Stimulated activated naive CD8-positive, alpha-beta T cell treated with anti-CD3 and anti-CD28 coated beads, Interleukin-15, amount 100 ng/mL, for 72 hours (primary cell): ENCODE data around the gene TERT.

Experiments used
- ATAC-seq: fragments of 150-1000 bp; cut with Tn5 transposase; 2 replicates; pipeline ENCODE4 v1.10.0; 2021; ENCODE audit warnings: mild to moderate bottlenecking, moderate library complexity
- DNase-seq, 2 donors: peaks; one replicate each; pipeline ENCODE4 v3.0.0; 2021 to 2022
- H3K27ac Mint-ChIP-seq, 2 donors: one replicate each; pipeline ENCODE4 v1.8.0; 2022; ENCODE audit warnings: mild to moderate bottlenecking in 2 of 2, mixed read lengths in 2 of 2, moderate library complexity in 2 of 2
- H3K27me3 Mint-ChIP-seq: one replicate; pipeline ENCODE4 v1.8.0; 2022; ENCODE audit warnings: mixed read lengths
- H3K4me1 Mint-ChIP-seq: one replicate; pipeline ENCODE4 v1.8.0; 2022; ENCODE audit warnings: mild to moderate bottlenecking, mixed read lengths
- H3K4me3 Mint-ChIP-seq, 2 donors: one replicate each; pipeline ENCODE4 v1.8.0; 2022; ENCODE audit warnings: mild to moderate bottlenecking in 2 of 2, mixed read lengths in 2 of 2, moderate library complexity in 1 of 2
- H3K9me3 Mint-ChIP-seq, 2 donors: one replicate each; pipeline ENCODE4 v1.8.0; 2022; ENCODE audit warnings: mixed read lengths in 2 of 2

TERT gene

GRCh38 chr5:1255081-1255561 lies 39.7 kb downstream of the TERT start:
- DNase-seq (peak; percentile 25 to 33), ATAC-seq (peak; percentile 82)
- no peaks in the 10 kb centered on the region for H3K27me3 Mint-ChIP-seq
- peaks cover 25% of the 10 kb centered on the region for H3K4me1 Mint-ChIP-seq
- no peak overlapping the region for H3K27ac Mint-ChIP-seq
- H3K4me3 Mint-ChIP-seq = peak overlapping the region; percentile 23 to 46
- no peaks in the 10 kb centered on the region for H3K9me3 Mint-ChIP-seq

DNA sequence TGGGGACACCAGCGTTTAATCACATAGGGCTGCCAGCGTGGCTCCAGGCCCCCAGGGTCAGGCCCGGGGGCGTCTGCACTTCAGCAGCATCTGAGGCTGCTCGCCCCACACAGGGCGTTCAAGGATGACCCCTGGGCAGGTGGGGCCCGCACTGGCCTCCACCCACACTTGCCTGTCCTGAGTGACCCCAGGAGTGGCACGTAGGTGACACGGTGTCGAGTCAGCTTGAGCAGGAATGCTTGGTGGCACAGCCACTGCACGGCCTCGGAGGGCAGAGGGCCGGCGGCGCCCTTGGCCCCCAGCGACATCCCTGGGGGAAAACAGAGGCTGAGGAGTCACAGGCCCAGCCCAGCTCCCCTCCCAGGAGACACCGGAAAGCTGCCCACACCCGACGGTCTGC lies 40.7 kb downstream of the TERT start:
- DNase-seq = no peak

DNA sequence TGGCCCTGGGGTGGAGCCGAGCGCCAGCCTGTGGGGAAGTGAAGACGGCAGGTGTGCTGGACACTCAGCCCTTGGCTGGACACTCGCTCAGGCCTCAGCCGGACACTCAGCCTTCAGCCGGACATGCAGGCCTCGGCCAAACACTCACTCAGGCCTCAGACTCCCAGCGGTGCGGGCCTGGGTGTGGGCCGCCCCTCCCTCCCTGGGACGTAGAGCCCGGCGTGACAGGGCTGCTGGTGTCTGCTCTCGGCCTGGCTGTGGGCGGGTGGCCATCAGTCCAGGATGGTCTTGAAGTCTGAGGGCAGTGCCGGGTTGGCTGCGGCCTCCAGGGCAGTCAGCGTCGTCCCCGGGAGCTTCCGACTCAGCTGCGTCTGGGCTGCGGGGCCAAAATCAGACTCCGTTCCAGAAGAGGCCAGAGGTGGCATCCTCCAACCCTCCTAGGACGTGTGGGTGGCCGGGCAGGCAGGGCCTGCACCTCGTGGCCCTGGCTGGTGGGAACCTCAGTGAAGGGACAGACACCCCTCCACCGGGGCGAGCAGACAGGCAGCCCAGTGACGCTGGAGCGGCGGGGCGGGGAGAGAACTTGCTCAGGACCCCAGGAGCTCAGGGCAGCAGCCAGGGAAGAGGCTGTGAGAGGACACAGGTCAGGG lies 41.3 kb downstream of the TERT start:
- no peak overlapping the region for H3K27ac Mint-ChIP-seq
- H3K9me3 Mint-ChIP-seq = no peaks in the 10 kb centered on the region
- no peaks in the 10 kb centered on the region for H3K27me3 Mint-ChIP-seq
- DNase-seq (no peak), ATAC-seq (no peak)
- H3K4me3 Mint-ChIP-seq = no peak overlapping the region
- H3K4me1 Mint-ChIP-seq = peaks cover 25% of the 10 kb centered on the region

More for the DNA sequence above, 40.7 kb downstream of the TERT start:
- H3K27me3 Mint-ChIP-seq = no peaks in the 10 kb centered on the region
- H3K27ac Mint-ChIP-seq = peak overlapping the region in 1 of 2 donors; percentile 86
- H3K9me3 Mint-ChIP-seq = no peaks in the 10 kb centered on the region
- peaks cover 25% of the 10 kb centered on the region for H3K4me1 Mint-ChIP-seq
- no peak for ATAC-seq
- no peak overlapping the region for H3K4me3 Mint-ChIP-seq

DNA sequence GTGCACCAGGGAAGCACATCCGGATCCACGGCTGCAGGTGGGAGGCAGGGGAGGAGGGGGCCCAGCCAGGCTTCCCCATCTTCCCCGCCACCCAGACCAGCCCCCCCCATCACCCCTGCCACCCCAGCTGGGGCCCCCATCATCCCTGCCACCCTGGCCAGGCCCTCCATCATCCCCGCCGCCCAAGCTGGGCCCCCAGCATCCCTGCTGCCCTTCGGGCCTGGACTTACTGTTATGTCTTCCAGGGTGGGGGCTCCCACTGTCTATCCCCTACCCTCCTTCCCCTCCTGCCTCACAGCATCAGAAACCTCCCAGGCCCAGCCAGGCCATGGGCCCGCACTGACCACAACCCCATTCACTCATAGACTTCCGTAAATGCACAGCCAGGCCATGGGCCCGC lies 42.2 kb downstream of the TERT start:
- Mint-ChIP-seq H3K27ac (no peak overlapping the region), H3K27me3 (peaks cover 9% of the 10 kb centered on the region), H3K4me1 (peaks cover 25% of the 10 kb centered on the region), H3K4me3 (no peak overlapping the region), H3K9me3 (no peaks in the 10 kb centered on the region)
- no peak for ATAC-seq
- no peak for DNase-seq

GRCh38 chr5:1251678-1252580 lies 42.9 kb downstream of the TERT start:
- peaks cover 16% of the 10 kb centered on the region for H3K27me3 Mint-ChIP-seq
- ATAC-seq (no peak), DNase-seq (no peak)
- H3K9me3 Mint-ChIP-seq = no peaks in the 10 kb centered on the region
- H3K4me3 Mint-ChIP-seq = no peak overlapping the region
- H3K27ac Mint-ChIP-seq = no peak overlapping the region
- H3K4me1 Mint-ChIP-seq = peaks cover 25% of the 10 kb centered on the region

GRCh38 chr5:1249366-1250280 lies 45.2 kb downstream of the TERT start:
- Mint-ChIP-seq H3K27ac (no peak overlapping the region), H3K27me3 (peaks cover 34% of the 10 kb centered on the region), H3K9me3 (no peaks in the 10 kb centered on the region), H3K4me1 (peaks cover 5% of the 10 kb centered on the region), H3K4me3 (no peak overlapping the region)
- DNase-seq (no peak), ATAC-seq (no peak)

DNA sequence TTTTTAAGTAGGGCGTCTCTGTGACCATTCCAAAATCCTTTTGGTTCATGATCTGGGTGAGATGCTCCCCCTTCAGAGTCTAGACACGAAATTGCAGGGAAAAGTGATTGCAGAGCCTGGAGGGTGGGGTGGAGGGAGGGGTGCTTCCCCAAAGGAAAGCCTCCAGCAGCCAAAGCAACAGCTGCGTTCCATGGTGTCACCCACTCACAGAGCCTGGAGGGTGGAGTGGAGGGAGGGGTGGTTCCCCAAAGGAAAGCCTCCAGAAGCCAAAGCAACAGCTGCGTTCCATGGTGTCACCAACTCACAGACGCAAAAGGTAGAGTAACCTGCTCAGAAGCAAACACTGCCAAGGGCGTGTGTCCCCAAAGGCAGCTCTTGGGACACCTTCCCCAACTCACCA lies 47.1 kb downstream of the TERT start:
- Mint-ChIP-seq H3K27me3 (peaks cover 40% of the 10 kb centered on the region), H3K4me3 (no peak overlapping the region), H3K9me3 (no peaks in the 10 kb centered on the region), H3K4me1 (no peaks in the 10 kb centered on the region), H3K27ac (no peak overlapping the region)
- DNase-seq (no peak), ATAC-seq (no peak)

GRCh38 chr5:1246711-1247431 lies 48.0 kb downstream of the TERT start:
- Mint-ChIP-seq H3K4me1 (no peaks in the 10 kb centered on the region), H3K9me3 (no peaks in the 10 kb centered on the region), H3K4me3 (no peak overlapping the region), H3K27me3 (peaks cover 40% of the 10 kb centered on the region), H3K27ac (no peak overlapping the region)
- DNase-seq (no peak), ATAC-seq (no peak)

- H3K27ac Mint-ChIP-seq = no peak overlapping the region
These were observed 48.8 kb downstream of the TERT start for GRCh38 chr5:1245905-1246576.

GRCh38 chr5:1244976-1245375 lies 49.9 kb downstream of the TERT start:
- DNase-seq (no peak), ATAC-seq (no peak)
- Mint-ChIP-seq H3K9me3 (no peaks in the 10 kb centered on the region), H3K27ac (no peak overlapping the region), H3K4me1 (no peaks in the 10 kb centered on the region), H3K4me3 (no peak overlapping the region), H3K27me3 (peaks cover 40% of the 10 kb centered on the region)

More at GRCh38 chr5:1245905-1246576, 48.8 kb downstream of the TERT start:
- H3K4me1 Mint-ChIP-seq = no peaks in the 10 kb centered on the region
- peaks cover 40% of the 10 kb centered on the region for H3K27me3 Mint-ChIP-seq
- ATAC-seq (no peak), DNase-seq (no peak)
- H3K4me3 Mint-ChIP-seq = no peak overlapping the region
- no peaks in the 10 kb centered on the region for H3K9me3 Mint-ChIP-seq

GRCh38 chr5:1244255-1244654 lies 50.6 kb downstream of the TERT start:
- Mint-ChIP-seq H3K27me3 (peaks cover 40% of the 10 kb centered on the region), H3K27ac (no peak overlapping the region), H3K9me3 (no peaks in the 10 kb centered on the region), H3K4me3 (no peak overlapping the region), H3K4me1 (no peaks in the 10 kb centered on the region)
- no peak for ATAC-seq
- no peak for DNase-seq

- H3K27me3 Mint-ChIP-seq = peaks cover 40% of the 10 kb centered on the region
- DNase-seq = no peak
- no peak overlapping the region for H3K4me3 Mint-ChIP-seq
- ATAC-seq = no peak
- H3K27ac Mint-ChIP-seq = no peak overlapping the region
- H3K4me1 Mint-ChIP-seq = no peaks in the 10 kb centered on the region
- H3K9me3 Mint-ChIP-seq = no peaks in the 10 kb centered on the region
These were observed 51.3 kb downstream of the TERT start for GRCh38 chr5:1243487-1244130.

DNA sequence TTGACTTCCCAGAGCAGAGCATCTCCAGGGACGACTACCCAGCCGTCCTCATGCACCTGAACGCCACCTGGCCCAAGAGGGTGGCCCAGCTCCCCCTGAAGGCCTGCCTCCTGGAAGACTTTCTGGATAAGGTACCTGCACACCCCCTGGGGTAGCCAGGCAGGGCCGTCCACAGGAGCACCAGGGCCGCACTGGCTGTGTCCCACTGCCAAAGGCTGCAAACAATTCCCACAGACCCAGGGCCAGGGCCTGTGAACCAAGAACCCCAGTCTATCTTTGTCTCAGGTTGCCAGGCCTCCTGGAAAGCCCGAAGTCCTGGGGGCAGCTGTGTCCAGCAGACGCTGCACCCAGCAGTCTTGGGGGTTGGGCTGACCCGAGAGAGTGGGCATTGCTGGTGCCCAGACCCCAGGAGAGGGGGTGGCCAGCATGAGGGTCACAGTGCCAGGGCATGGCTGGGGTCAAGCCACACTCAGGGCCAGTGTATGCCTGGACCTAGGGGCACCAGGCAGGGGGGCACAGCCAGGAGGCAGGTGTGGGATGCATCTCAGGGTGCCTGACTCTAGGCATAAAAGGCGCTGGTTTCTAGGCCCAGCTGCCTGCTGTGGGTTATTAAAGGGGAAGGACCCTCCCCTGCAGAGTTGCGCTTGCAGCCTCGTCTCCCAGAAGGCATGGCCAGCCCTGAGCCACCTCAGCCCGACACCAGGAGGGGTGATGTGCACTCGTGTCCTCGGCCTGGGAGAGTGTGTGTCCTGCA lies 52.0 kb downstream of the TERT start:
- DNase-seq (no peak), ATAC-seq (no peak)
- H3K27me3 Mint-ChIP-seq = peaks cover 34% of the 10 kb centered on the region
- no peaks in the 10 kb centered on the region for H3K4me1 Mint-ChIP-seq
- H3K4me3 Mint-ChIP-seq = no peak overlapping the region
- no peak overlapping the region for H3K27ac Mint-ChIP-seq
- H3K9me3 Mint-ChIP-seq = no peaks in the 10 kb centered on the region
